ENCODE data around the gene DBNDD1.

DBNDD1 gene

DNA sequence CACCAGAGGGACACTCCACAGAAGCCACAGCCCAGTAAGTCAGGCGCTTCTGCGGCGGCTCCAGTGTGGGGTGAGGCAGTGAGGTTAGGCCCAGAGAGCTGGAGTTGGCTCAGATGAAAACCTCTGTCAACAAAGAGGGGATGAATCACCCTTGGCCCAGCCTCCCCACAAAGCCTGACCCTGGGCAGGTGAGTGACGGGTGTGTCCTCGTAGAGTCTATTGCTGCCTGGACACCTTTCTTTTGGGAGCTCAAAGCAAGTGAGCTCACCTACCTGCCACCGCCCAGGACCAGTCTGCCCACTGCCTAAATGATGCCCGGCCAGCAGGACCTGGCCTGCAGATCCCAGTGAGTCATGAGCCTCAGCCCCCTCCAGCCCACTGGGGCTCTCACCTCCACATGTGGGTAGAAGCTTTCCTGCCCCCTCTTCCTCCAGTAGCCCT is 24.9 kb upstream of the DBNDD1 start:
- no peak overlapping the region for H3K4me3 ChIP-seq (ENCODE audit: insufficient read length, low read depth)
- peak overlapping the region; percentile 39 for H3K9ac ChIP-seq (ENCODE audit: insufficient read length, low read depth)
- no peak for TF ChIP-seq ZNF274 (IDR thresholded peaks at IDR 0.05; ENCODE audit: low read depth, low read length)
- TF ChIP-seq SUZ12 (IDR thresholded peaks at IDR 0.05; ENCODE audit: extremely low read depth, insufficient read depth, insufficient read length): no peak
- no peak for TF ChIP-seq YY1 (IDR thresholded peaks at IDR 0.05; ENCODE audit: insufficient read depth, insufficient read length)

DNA sequence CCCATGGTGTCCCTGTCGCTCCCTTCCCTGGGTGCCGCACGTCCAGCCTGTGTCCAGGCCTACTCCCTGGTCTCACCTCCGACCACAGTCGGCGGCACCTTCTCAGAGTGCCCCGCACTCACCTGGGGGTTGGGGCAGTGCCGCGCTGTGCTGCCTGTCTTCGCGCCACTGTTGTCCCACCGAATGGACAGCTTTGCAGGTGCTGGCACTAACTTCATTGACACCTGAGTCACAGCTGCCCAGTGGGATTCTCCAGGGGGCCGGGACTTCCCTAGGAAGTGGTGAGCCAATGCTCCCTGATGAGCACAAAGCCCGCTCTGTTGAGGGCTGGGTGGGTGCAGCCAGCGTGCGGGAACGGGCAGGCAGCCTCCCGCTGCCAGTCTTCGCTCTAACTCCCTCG is 24.3 kb upstream of the DBNDD1 start:
- H3K4me1 ChIP-seq (ENCODE audit: insufficient read depth, insufficient read length): peaks cover 20% of the 10 kb centered on the region
- H3K36me3 ChIP-seq (ENCODE audit: insufficient read depth, insufficient read length, low read length): peaks cover 52% of the 10 kb centered on the region
- no peaks in the 10 kb centered on the region for H3K27me3 ChIP-seq (ENCODE audit: insufficient read depth, insufficient read length)
- H3K9ac ChIP-seq (ENCODE audit: insufficient read length, low read depth): peak overlapping the region; percentile 39
- no peak overlapping the region for H3K4me3 ChIP-seq (ENCODE audit: insufficient read length, low read depth)
- no peaks in the 10 kb centered on the region for H3K9me3 ChIP-seq (ENCODE audit: insufficient read depth, low read length)
- TF ChIP-seq YY1 (IDR thresholded peaks at IDR 0.05; ENCODE audit: insufficient read depth, insufficient read length): no peak
- TF ChIP-seq ZNF274 (IDR thresholded peaks at IDR 0.05; ENCODE audit: low read depth, low read length): no peak
- TF ChIP-seq SUZ12 (IDR thresholded peaks at IDR 0.05; ENCODE audit: extremely low read depth, insufficient read depth, insufficient read length): no peak
- no peak for DNase-seq (ENCODE audit: low read depth, low spot score)

More for the DNA sequence above, 24.9 kb upstream of the DBNDD1 start:
- peaks cover 20% of the 10 kb centered on the region for H3K4me1 ChIP-seq (ENCODE audit: insufficient read depth, insufficient read length)
- no peaks in the 10 kb centered on the region for H3K27me3 ChIP-seq (ENCODE audit: insufficient read depth, insufficient read length)
- H3K9me3 ChIP-seq (ENCODE audit: insufficient read depth, low read length): no peaks in the 10 kb centered on the region
- no peak for DNase-seq (ENCODE audit: low read depth, low spot score)
- H3K36me3 ChIP-seq (ENCODE audit: insufficient read depth, insufficient read length, low read length): peaks cover 46% of the 10 kb centered on the region

DNA sequence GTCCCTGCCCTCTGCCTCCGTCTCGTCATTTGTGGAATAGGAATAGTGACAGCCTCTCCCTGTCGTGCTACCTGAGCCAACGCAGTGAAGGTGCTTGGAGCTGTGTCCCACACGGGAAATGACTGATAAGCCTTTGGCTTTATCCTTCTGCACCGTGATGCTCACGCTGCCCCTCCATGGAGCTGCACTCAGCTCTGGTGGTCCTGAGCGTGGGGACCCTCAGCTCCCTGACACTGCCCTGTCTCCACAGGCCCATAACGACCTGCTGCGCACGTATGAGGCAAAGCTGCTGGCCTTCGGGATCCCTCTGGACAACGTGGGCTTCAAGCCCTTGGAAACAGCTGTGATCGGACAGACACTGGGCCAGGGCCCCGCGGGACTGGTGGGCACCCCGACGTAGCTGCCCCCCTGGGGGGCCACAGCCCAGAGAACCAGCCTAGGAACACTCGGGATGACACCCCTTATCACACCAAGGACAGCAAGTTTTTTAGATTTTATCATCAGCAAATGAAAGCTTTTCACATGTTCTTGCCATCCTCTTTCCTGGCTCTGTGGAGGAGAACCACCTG is 23.8 kb upstream of the DBNDD1 start:
- H3K4me3 ChIP-seq (ENCODE audit: insufficient read length, low read depth): no peak overlapping the region
- H3K9me3 ChIP-seq (ENCODE audit: insufficient read depth, low read length): no peaks in the 10 kb centered on the region
- peaks cover 57% of the 10 kb centered on the region for H3K36me3 ChIP-seq (ENCODE audit: insufficient read depth, insufficient read length, low read length)
- no peak for DNase-seq (ENCODE audit: low read depth, low spot score)
- TF ChIP-seq SUZ12 (IDR thresholded peaks at IDR 0.05; ENCODE audit: extremely low read depth, insufficient read depth, insufficient read length) (no peak), ZNF274 (IDR thresholded peaks at IDR 0.05; ENCODE audit: low read depth, low read length) (no peak), YY1 (IDR thresholded peaks at IDR 0.05; ENCODE audit: insufficient read depth, insufficient read length) (no peak)
- no peaks in the 10 kb centered on the region for H3K27me3 ChIP-seq (ENCODE audit: insufficient read depth, insufficient read length)
- H3K9ac ChIP-seq (ENCODE audit: insufficient read length, low read depth): no peak overlapping the region
- H3K4me1 ChIP-seq (ENCODE audit: insufficient read depth, insufficient read length): peaks cover 20% of the 10 kb centered on the region

DNA sequence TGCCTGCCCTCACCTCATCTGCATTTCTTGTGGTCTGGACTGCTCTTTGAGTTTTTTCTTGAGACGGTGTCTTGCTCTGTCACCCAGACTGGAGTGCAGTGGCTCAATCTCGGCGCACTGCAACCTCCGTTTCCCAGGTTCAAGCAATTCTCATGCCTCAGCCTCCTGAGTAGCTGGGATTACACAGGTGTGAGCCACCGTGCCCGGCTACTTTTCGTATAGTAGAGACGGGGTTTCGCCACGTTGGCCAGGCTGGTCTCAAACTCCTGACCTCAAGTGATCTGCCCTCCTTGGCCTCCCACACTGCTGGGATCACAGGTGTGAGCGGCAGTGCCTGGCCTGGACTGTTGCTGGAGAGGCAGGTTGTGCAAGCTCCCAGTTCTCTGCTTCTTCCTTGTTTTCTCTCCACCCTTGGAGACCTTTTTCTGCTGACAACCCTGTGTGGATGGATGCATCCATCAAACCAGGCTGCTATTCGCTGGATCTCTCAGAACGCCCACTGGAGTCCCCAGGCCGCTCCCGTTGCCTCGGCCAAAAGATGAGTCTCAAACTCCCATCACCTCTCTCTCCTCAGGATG is 22.7 kb upstream of the DBNDD1 start:
- H3K36me3 ChIP-seq (ENCODE audit: insufficient read depth, insufficient read length, low read length): peaks cover 67% of the 10 kb centered on the region
- no peaks in the 10 kb centered on the region for H3K27me3 ChIP-seq (ENCODE audit: insufficient read depth, insufficient read length)
- H3K9ac ChIP-seq (ENCODE audit: insufficient read length, low read depth): no peak overlapping the region
- TF ChIP-seq ZNF274 (IDR thresholded peaks at IDR 0.05; ENCODE audit: low read depth, low read length) (no peak), SUZ12 (IDR thresholded peaks at IDR 0.05; ENCODE audit: extremely low read depth, insufficient read depth, insufficient read length) (no peak), YY1 (IDR thresholded peaks at IDR 0.05; ENCODE audit: insufficient read depth, insufficient read length) (no peak)
- H3K4me1 ChIP-seq (ENCODE audit: insufficient read depth, insufficient read length): peaks cover 15% of the 10 kb centered on the region
- no peak for DNase-seq (ENCODE audit: low read depth, low spot score)
- H3K4me3 ChIP-seq (ENCODE audit: insufficient read length, low read depth): no peak overlapping the region
- H3K9me3 ChIP-seq (ENCODE audit: insufficient read depth, low read length): no peaks in the 10 kb centered on the region

DNA sequence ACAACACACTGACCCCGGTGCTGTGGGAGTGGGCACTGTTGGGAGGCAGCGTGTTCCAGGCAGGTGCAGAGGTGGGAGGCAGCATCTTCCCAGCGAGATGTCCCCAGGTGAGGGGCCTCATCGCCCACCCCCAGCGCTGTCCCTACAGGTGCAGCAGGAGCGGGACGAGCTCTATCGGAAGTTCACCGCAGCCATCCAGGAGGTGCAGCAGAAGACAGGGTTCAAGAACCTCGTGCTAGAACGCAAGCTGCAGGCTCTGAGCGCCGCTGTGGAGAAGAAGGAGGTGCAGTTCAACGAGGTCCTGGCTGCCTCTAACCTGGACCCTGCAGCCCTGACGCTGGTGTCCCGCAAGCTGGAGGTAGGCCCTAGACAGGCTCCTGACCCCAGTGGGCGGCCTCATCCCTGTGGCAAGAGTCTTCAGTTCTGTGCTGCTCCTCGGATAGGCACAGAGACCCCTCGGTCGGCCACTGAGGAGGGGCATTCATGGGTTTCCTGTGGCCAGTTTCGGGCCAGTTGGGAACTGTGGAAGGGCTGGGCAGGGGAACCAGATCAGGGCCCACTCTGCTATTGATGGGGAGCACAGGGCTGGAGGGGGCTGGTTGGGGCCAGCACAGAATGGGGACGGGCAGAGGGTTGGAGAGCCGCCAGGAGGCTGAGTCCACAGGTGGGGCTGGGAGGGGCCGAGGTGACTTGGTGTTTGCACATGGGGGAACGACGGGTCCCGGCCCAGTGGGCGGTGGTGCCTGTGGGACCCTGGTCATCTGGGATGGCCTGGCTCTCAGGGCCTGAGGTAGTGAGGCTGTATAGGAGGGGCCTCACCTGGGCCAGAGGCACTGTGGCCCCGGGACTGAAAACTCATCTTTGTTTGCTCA is 21.1 kb upstream of the DBNDD1 start:
- Histone ChIP-seq H3K9ac (ENCODE audit: insufficient read length, low read depth) (no peak overlapping the region), H3K36me3 (ENCODE audit: insufficient read depth, insufficient read length, low read length) (peaks cover 82% of the 10 kb centered on the region), H3K27me3 (ENCODE audit: insufficient read depth, insufficient read length) (no peaks in the 10 kb centered on the region), H3K9me3 (ENCODE audit: insufficient read depth, low read length) (no peaks in the 10 kb centered on the region), H3K4me1 (ENCODE audit: insufficient read depth, insufficient read length) (peaks cover 10% of the 10 kb centered on the region), H3K4me3 (ENCODE audit: insufficient read length, low read depth) (no peak overlapping the region)
- no peak for DNase-seq (ENCODE audit: low read depth, low spot score)
- TF ChIP-seq SUZ12 (IDR thresholded peaks at IDR 0.05; ENCODE audit: extremely low read depth, insufficient read depth, insufficient read length): no peak
- TF ChIP-seq YY1 (IDR thresholded peaks at IDR 0.05; ENCODE audit: insufficient read depth, insufficient read length): no peak
- TF ChIP-seq ZNF274 (IDR thresholded peaks at IDR 0.05; ENCODE audit: low read depth, low read length): no peak

DNA sequence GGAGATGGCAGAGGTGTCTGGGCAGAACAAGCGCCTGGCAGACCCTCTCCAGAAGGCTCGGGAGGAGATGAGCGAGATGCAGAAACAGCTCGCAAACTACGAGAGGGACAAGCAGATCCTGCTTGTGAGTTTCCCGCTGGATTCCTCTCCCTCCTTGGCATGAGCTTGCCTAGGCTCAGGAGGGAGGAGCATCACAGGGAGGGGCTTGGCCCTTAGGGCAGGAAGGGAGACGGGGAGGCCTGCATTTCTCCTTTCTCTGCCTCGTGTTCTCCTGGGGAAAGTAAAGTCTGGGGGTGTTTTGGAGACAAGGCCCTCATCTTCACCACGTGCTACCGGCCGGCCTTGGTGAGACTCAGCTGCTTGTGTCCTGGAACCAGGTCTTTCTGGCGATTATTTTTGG is 18.0 kb upstream of the DBNDD1 start:
- no peak overlapping the region for H3K4me3 ChIP-seq (ENCODE audit: insufficient read length, low read depth)
- TF ChIP-seq ZNF274 (IDR thresholded peaks at IDR 0.05; ENCODE audit: low read depth, low read length): no peak
- no peak for TF ChIP-seq SUZ12 (IDR thresholded peaks at IDR 0.05; ENCODE audit: extremely low read depth, insufficient read depth, insufficient read length)
- no peak for TF ChIP-seq YY1 (IDR thresholded peaks at IDR 0.05; ENCODE audit: insufficient read depth, insufficient read length)
- H3K9me3 ChIP-seq (ENCODE audit: insufficient read depth, low read length): no peaks in the 10 kb centered on the region
- H3K9ac ChIP-seq (ENCODE audit: insufficient read length, low read depth): no peak overlapping the region
- no peak for DNase-seq (ENCODE audit: low read depth, low spot score)
- H3K4me1 ChIP-seq (ENCODE audit: insufficient read depth, insufficient read length): peaks cover 7% of the 10 kb centered on the region
- H3K27me3 ChIP-seq (ENCODE audit: insufficient read depth, insufficient read length): no peaks in the 10 kb centered on the region
- H3K36me3 ChIP-seq (ENCODE audit: insufficient read depth, insufficient read length, low read length): peaks cover 82% of the 10 kb centered on the region

DNA sequence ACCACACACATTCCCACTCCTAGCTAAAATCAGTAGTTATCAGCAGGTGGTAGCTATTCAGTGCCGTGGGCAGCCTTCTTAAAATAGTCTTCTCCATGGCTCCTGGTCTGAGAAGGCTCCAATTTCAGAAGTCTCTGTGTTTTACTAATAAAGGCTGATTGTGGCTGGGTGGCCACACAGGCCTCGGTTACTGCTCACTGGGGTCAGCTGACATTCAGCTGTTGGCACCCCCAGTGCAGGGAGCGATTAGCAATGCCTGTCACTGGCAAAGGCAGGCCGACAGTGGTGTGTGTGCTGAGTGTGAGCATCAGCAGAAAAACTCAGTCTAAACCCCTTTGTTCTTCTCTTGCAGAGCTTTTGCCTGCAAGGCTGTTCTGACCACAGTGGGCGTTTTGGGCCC is 16.6 kb upstream of the DBNDD1 start:
- Histone ChIP-seq H3K9ac (ENCODE audit: insufficient read length, low read depth) (no peak overlapping the region), H3K9me3 (ENCODE audit: insufficient read depth, low read length) (no peaks in the 10 kb centered on the region), H3K36me3 (ENCODE audit: insufficient read depth, insufficient read length, low read length) (peaks cover 86% of the 10 kb centered on the region), H3K27me3 (ENCODE audit: insufficient read depth, insufficient read length) (no peaks in the 10 kb centered on the region), H3K4me3 (ENCODE audit: insufficient read length, low read depth) (no peak overlapping the region), H3K4me1 (ENCODE audit: insufficient read depth, insufficient read length) (peaks cover 7% of the 10 kb centered on the region)
- TF ChIP-seq ZNF274 (IDR thresholded peaks at IDR 0.05; ENCODE audit: low read depth, low read length) (no peak), YY1 (IDR thresholded peaks at IDR 0.05; ENCODE audit: insufficient read depth, insufficient read length) (no peak), SUZ12 (IDR thresholded peaks at IDR 0.05; ENCODE audit: extremely low read depth, insufficient read depth, insufficient read length) (no peak)
- no peak for DNase-seq (ENCODE audit: low read depth, low spot score)
